Vagina (tissue), 2 donors: ENCODE data around the gene CBFA2T2.

Source experiments
- CTCF ChIP-seq, 3 experiments: fragments of 450-650 bp in 2 of 3; fragments of 200-600 bp in 1 of 3; sonication (generic) in 1 of 3; IDR thresholded peaks; one replicate each; pipeline ENCODE4 v1.5.1; 2017 to 2019; ENCODE audit warnings: antibody characterized with exemption in 3 of 3, mild to moderate bottlenecking in 2 of 3, moderate library complexity in 2 of 3
- POLR2A ChIP-seq, 2 donors: fragments of 450-650 bp; IDR thresholded peaks; one replicate each; pipeline ENCODE4 v1.6.1; 2017; ENCODE audit warnings: antibody characterized with exemption in 2 of 2, mild to moderate bottlenecking in 2 of 2, moderate library complexity in 2 of 2
- POLR2AphosphoS5 ChIP-seq, 2 donors: sonication (generic); formaldehyde crosslinking; IDR thresholded peaks; one replicate each; pipeline ENCODE4 v1.9.0; 2017; ENCODE audit warnings: antibody characterized with exemption in 2 of 2, mild to moderate bottlenecking in 2 of 2, low read depth in 1 of 2; ENCODE audit not compliant: insufficient read depth in 1 of 2

DNA sequence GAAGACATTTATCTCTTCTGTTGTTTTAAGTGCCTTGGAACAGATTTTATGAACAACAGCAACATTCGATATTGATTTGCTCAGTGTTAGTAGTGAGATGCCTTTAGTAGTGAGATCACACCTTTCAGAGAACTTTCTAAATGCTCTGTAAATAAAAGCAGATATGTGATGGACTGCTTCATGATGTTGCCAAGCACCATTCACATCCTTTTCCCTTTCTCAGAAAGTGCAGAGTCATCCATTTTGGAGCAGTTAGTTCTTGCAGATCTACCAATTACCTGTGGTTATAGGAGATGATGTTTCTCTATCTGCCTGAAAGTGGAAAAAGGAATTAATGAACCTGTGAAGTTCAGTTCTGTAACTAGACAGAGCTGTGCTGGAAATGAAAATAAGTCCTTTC lies 27.0 kb downstream of the CBFA2T2 start:
- TF ChIP-seq CTCF (IDR thresholded peaks at IDR 0.05) (no peak), POLR2A (IDR thresholded peaks at IDR 0.05) (no peak), POLR2AphosphoS5 (IDR thresholded peaks at IDR 0.05; ENCODE audit: insufficient read depth in 1 of 2, low read depth in 1 of 2) (peak in 1 of 2 donors; percentile 6)
